Pancreas (tissue), 10 donors: Measurements from ENCODE around the gene EIF2B4. TPM values are rescaled to one million over a fixed set of nuclear protein-coding genes. Genes with fewer than 3 reads are reported as not detected.

Experiments used
- ATAC-seq, 4 donors: fragments of 200-7000 bp; cut with Tn5 transposase; one replicate each; pipeline versions ENCODE4 v1.8.0 to v1.9.1; 2020; ENCODE audit warnings: mild to moderate bottlenecking in 4 of 4, moderate library complexity in 4 of 4
- DNase-seq, 6 donors: peaks; one replicate each; pipeline ENCODE4 v3.0.0-alpha.2; 2020
- FAIRE-seq: peaks from 2 replicates; lab custom pipeline; 2012; peaks lifted over from hg19 to GRCh38; lab: Jason Lieb, UNC
- H3K27ac ChIP-seq, 4 donors: fragments of 200-600 bp; sonication (generic); 1 replicate in 3 of 4; 2 replicates in 1 of 4; pipeline versions ENCODE4 v1.5.0 to v1.8.0; 2020
- H3K27me3 ChIP-seq, 4 donors: fragments of 200-600 bp; one replicate each; pipeline ENCODE4 v1.8.0; 2021
- H3K36me3 ChIP-seq, 3 donors: fragments of 200-600 bp; sonication (generic) in 1 of 3; one replicate each; pipeline versions ENCODE4 v1.5.0 to v1.8.0; 2020 to 2021
- H3K4me1 ChIP-seq, 3 donors: fragments of 200-600 bp; one replicate each; pipeline ENCODE4 v1.8.0; 2021
- H3K4me3 ChIP-seq, 4 donors: fragments of 200-600 bp; sonication (generic) in 2 of 4; one replicate each; pipeline versions ENCODE4 v1.5.0 to v1.8.0; 2020 to 2021
- H3K9me3 ChIP-seq, 4 donors: fragments of 200-600 bp; one replicate each; pipeline ENCODE4 v1.8.0; 2021
- WGBS, 2 donors: extraction: QIAGEN DNeasy Blood & Tissue Kit; methylation state at CpG; one replicate each; pipeline ENCODE4 v1.1.7; 2013; 5-methylcytosine and 5-hydroxymethylcytosine counted together
- intact Hi-C, 3 donors: fragments of 100-400 bp; cut with DNase I; formaldehyde crosslinking; loops; one replicate each; pipeline versions ENCODE4 v1.11.1 to v1.14.2; 2022
- polyA plus RNA-seq, 2 donors: library from polyadenylated mRNA; stranded (reverse); fragments of 200-250 nt; gene quantifications; one replicate each; pipeline ENCODE4 v1.2.3, GENCODE V29; 2013
- total RNA-seq, 6 donors: library from RNA; stranded (reverse); fragmentation: NEBNext Ultra II Directional in 4 of 6; extraction: Animal tissue kit (Norgen Biotek cat#: 25700) in 4 of 6; gene quantifications; one replicate each; pipeline versions ENCODE4 v1.2.1 to v1.2.4, GENCODE V29; 2021 to 2023
- TF ChIP-seq, protein P1 (sequence below), 4 donors: fragments of 200-600 bp; sonication (generic) in 3 of 4; IDR thresholded peaks; one replicate each; pipeline versions ENCODE4 v1.5.0 to v1.8.0; 2021; ENCODE audit warnings: antibody characterized with exemption in 4 of 4
- donor health status: healthy with polysubstance abuse.
- donor health status: DM: no; HTN: no; CAD: no; lungs with moderate emphysema.
- donor health status: DM: no; HTN: no; CAD: no.
- donor health status: control.
- donor health status: control.
- donor health status: Bipolar disorder and iron deficiency.
- donor health status: DM: yes; HTN: yes; CAD: no.
- donor health status: DM: no; HTN: no; CAD: no.
- donor health status: DM: no; HTN: no; CAD: no.
- donor health status: DM: yes; HTN: yes; CAD: no.

The EIF2B4 gene
- total and polyA plus RNA-seq, 8 donors: 24.1 to 98.1 (median 32.5) TPM

DNA sequence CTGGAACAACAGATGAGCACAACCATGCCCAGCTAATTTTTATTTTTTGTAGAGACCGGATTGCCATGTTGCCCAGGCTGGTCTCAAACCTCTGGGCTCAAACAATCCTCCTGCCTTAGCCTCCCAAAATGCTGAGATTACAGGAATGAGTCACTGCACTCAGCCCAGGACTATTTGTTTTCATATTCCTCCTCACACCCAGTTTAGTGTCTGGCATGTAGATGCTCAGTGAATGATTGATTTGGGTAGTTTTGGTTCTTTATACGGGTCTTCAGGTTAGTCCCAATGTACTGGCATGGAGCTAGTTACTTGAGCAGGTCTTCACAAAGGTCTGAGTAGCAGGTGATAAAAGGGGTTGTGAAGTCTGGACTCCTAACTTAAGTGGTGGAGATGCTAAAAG lies 6.2 kb downstream of the EIF2B4 start:
- Histone ChIP-seq H3K4me1 (peaks cover 5 to 6% (median 6%) of the 10 kb centered on the region in 3 donors), H3K36me3 (peaks cover 0 to 44% (median 25%) of the 10 kb centered on the region in 3 donors), H3K4me3 (no peak overlapping the region), H3K27me3 (no peaks in the 10 kb centered on the region), H3K9me3 (no peaks in the 10 kb centered on the region), H3K27ac (no peak overlapping the region)
- ATAC-seq (no peak), FAIRE-seq (no peak), DNase-seq (no peak)
- intact Hi-C loops: no loop called here
- 78 to 82% methylated on average over 2 of the region's 2 CpGs for WGBS, 2 donors
- TF ChIP-seq, protein P1, sequence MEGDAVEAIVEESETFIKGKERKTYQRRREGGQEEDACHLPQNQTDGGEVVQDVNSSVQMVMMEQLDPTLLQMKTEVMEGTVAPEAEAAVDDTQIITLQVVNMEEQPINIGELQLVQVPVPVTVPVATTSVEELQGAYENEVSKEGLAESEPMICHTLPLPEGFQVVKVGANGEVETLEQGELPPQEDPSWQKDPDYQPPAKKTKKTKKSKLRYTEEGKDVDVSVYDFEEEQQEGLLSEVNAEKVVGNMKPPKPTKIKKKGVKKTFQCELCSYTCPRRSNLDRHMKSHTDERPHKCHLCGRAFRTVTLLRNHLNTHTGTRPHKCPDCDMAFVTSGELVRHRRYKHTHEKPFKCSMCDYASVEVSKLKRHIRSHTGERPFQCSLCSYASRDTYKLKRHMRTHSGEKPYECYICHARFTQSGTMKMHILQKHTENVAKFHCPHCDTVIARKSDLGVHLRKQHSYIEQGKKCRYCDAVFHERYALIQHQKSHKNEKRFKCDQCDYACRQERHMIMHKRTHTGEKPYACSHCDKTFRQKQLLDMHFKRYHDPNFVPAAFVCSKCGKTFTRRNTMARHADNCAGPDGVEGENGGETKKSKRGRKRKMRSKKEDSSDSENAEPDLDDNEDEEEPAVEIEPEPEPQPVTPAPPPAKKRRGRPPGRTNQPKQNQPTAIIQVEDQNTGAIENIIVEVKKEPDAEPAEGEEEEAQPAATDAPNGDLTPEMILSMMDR (IDR thresholded peaks at IDR 0.05): no peak

DNA sequence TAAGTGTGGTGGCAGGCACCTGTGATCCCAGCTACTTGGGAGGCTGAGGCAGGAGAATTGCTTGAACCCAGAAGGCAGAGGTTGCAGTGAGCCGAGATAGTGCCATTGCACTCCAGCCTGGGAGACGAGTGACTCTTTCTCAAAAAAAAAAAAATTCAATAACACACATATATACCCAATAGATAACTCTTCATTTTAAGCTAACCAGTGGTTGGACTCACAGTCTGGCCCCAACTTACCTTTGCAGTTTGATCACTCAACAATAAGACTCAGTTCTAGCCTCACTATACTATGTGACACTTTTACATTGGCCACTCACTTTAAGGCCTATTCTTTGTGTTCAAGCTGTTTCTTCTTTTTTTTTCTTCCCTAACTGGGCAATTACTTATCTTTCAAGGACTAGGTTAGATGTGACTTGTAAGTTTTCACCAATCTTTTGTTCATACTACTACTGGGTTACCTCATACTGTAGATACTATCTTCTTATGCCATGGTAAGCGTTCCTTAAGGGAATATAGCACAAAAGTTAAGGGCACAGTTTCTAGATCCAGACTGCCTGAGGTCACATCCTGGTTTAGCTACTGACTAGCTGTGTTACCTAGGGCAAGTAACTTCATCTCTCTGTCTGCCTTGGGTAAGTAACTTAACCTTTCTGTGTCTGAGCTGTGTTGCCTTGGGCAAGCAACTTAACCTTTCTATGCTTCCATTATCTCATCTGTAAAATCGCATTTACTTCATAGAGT lies 7.3 kb downstream of the EIF2B4 start:
- Histone ChIP-seq H3K4me3 (no peak overlapping the region), H3K36me3 (peaks cover 0 to 42% (median 23%) of the 10 kb centered on the region in 3 donors), H3K9me3 (no peaks in the 10 kb centered on the region), H3K27ac (no peak overlapping the region), H3K4me1 (peaks cover 2 to 6% (median 6%) of the 10 kb centered on the region in 3 donors), H3K27me3 (no peaks in the 10 kb centered on the region)
- intact Hi-C loops: no loop called here
- ATAC-seq (peak in 1 of 4 donors; percentile 4), FAIRE-seq (no peak), DNase-seq (no peak)
- 84 to 88% methylated on average over 4 of the region's 4 CpGs for WGBS, 2 donors
- TF ChIP-seq, protein P1 (IDR thresholded peaks at IDR 0.05): no peak

DNA sequence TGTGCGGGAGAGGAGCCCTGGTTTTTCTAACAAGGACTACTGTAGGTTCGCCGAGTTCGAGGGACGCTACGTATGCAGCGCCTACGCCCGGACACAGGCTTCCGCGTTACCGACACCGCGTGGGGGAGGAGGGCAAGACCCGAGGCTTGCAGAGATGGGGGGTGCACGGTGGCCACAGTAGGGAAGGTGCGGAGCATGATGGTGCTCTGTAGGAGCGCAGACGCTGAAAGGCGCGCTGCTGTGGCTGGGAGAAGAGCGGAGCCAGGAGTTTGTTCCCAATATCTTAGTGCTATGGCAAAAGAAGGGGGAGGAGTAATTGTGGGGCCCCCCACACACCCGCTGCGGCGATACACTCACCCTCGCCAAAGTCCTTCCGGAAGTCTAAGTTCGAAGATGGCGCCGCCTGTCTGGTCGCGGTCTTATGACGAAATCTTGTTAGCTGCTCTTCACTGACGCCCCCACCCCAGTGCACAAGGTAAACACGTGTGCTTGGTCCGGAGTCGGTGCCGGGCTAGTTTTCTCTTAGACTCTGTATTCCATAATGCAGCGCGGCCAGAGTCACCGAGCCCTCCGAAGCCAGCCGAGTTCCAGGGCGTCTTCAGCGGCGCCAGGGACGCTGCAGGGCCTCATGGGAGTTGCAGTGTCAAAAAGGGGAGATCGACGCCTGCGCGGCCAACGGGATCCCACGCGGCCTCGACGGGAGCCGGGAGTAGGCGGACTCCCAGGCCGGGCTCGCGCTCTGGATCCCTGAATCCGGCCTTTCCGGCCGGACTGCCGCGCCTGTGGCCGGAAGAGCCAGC lies 13.6 kb downstream of the EIF2B4 start, which contains the start of gene GTF3C2:
Gene GTF3C2, minus strand, starts transcription at position 383 of the 800 bp plus-strand sequence. CDS start 13,210 bp downstream, outside the sequence.
- 0% methylated on average over 67 of the region's 67 CpGs for WGBS, 2 donors

DNA sequence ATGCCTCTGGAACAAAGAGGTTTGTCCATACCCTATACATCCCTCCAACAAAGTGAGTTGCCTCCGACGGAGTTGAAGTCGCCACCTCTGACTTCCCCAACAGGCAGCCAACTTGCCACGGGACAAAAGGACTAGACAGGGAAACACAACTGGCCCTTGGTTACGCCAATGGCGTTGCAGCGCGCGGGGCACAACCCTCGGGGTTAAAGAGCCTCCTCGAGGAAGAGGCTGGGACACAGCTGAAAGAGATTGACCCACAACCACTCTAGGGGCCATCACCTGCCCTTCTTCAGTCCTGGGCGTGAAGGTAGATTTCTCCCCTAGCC lies 14.1 kb downstream of the EIF2B4 start:
- Histone ChIP-seq H3K36me3 (no peaks in the 10 kb centered on the region), H3K27ac (peak overlapping the region; percentile 74 to 90 (median 86)), H3K4me3 (peak overlapping the region; percentile 47 to 91 (median 74)), H3K4me1 (peaks cover 4 to 29% (median 23%) of the 10 kb centered on the region in 3 donors), H3K9me3 (no peaks in the 10 kb centered on the region), H3K27me3 (no peaks in the 10 kb centered on the region)
- peak in 5 of 6 donors; percentile 32 to 64 (median 50) for DNase-seq
- TF ChIP-seq, protein P1 (IDR thresholded peaks at IDR 0.05): no peak
- ATAC-seq: peak; percentile 13 to 39 (median 23)
- intact Hi-C loops: no loop called here
- WGBS, 2 donors: 0% methylated on average over 12 of the region's 12 CpGs
- FAIRE-seq: no peak

More for the DNA sequence above, 13.6 kb downstream of the EIF2B4 start, which contains the start of gene GTF3C2:
- intact Hi-C loops: no loop called here
- Histone ChIP-seq H3K9me3 (no peaks in the 10 kb centered on the region), H3K4me1 (peaks cover 4 to 29% (median 23%) of the 10 kb centered on the region in 3 donors), H3K27ac (peak within 1 kb of the TSS; percentile 74 to 90 (median 86)), H3K27me3 (no peaks in the 10 kb centered on the region), H3K36me3 (no peaks in the 10 kb centered on the region), H3K4me3 (peak within 1 kb of the TSS; percentile 47 to 91 (median 74))
- peak; percentile 93 to 98 (median 96) for ATAC-seq
- TF ChIP-seq, protein P1 (IDR thresholded peaks at IDR 0.05): no peak
- no peak for FAIRE-seq
- DNase-seq: peak; percentile 93 to 98 (median 95)
